Naive thymus-derived CD8-positive, alpha-beta T cell (primary cell): ENCODE data around the gene MAGEA6. TPM values are rescaled to one million over a fixed set of nuclear protein-coding genes. Genes with fewer than 3 reads are reported as not detected.
"Not testable (repeated sequence)": the region's sequence is repeated elsewhere in the genome, so short reads cannot be mapped to it uniquely, and the experiment has no call there.

Experiments
- ATAC-seq, 2 donors: fragments of 150-1000 bp; cut with Tn5 transposase in 1 of 2; sonication (Bioruptor Pico), chemical (Tn5 transposase) in 1 of 2; 1 replicate in 1 of 2; 2 replicates in 1 of 2; pipeline ENCODE4 v1.10.0; 2021; ENCODE audit warnings: mild to moderate bottlenecking in 2 of 2, moderate library complexity in 2 of 2
- POLR2A ChIA-PET: fragments of 350-600 bp; sonication (Branson Sonifier 250); formaldehyde crosslinking; loops from one replicate; lab custom pipeline; 2021; ENCODE audit warnings: antibody characterized with exemption; lab: Charles Lee
- DNase-seq, 10 donors: peaks; one replicate each; pipeline versions ENCODE4 v3.0.0 to v3.0.0-alpha.2; 2020 to 2022
- H3K27ac Mint-ChIP-seq, 10 donors: one replicate each; pipeline ENCODE4 v1.8.0; 2020 to 2022; ENCODE audit warnings: mild to moderate bottlenecking in 10 of 10, mixed read lengths in 10 of 10, moderate library complexity in 4 of 10, inconsistent platforms in 1 of 10
- H3K27me3 Mint-ChIP-seq, 5 donors: one replicate each; pipeline ENCODE4 v1.8.0; 2021 to 2022; ENCODE audit warnings: mixed read lengths in 5 of 5
- H3K36me3 Mint-ChIP-seq, 3 donors: one replicate each; pipeline ENCODE4 v1.8.0; 2020 to 2022; ENCODE audit warnings: mixed read lengths in 3 of 3, mild to moderate bottlenecking in 2 of 3, inconsistent platforms in 1 of 3
- H3K4me1 Mint-ChIP-seq, 4 donors: one replicate each; pipeline ENCODE4 v1.8.0; 2021 to 2022; ENCODE audit warnings: mixed read lengths in 4 of 4
- H3K4me3 Mint-ChIP-seq, 10 donors: one replicate each; pipeline ENCODE4 v1.8.0; 2020 to 2022; ENCODE audit warnings: mild to moderate bottlenecking in 10 of 10, mixed read lengths in 10 of 10, moderate library complexity in 6 of 10, inconsistent platforms in 1 of 10
- H3K9me3 Mint-ChIP-seq, 9 donors: one replicate each; pipeline ENCODE4 v1.8.0; 2020 to 2022; ENCODE audit warnings: mixed read lengths in 9 of 9, mild to moderate bottlenecking in 3 of 9, inconsistent platforms in 1 of 9, moderate library complexity in 1 of 9
- polyA plus RNA-seq, 3 donors: library from polyadenylated mRNA; unstranded; fragments of 300-500 nt; fragmentation: Illumina TruSeq; gene quantifications; one replicate each; pipeline ENCODE4 v1.2.3, GENCODE V29; 2021
- total RNA-seq, 8 experiments: library from RNA in 2 of 8; stranded (reverse) in 2 of 8; gene quantifications; one replicate each; pipeline ENCODE4 v1.2.3 and lab custom pipeline; 2021 to 2026

Gene MAGEA6
- total and polyA plus RNA-seq, 5 experiments from 2014 or later, result not detected

- ATAC-seq, H3K4me3 Mint-ChIP-seq, H3K36me3 Mint-ChIP-seq, POLR2A ChIA-PET, H3K9me3 Mint-ChIP-seq, DNase-seq, H3K27ac Mint-ChIP-seq, H3K4me1 Mint-ChIP-seq, H3K27me3 Mint-ChIP-seq: not testable (repeated sequence)
Observed at GRCh38 chrX:152758918-152759317, 10.6 kb downstream of the MAGEA6 start, which contains the start of gene CSAG3. Gene CSAG3 (plus strand): TSS chrX:152759218.

DNA sequence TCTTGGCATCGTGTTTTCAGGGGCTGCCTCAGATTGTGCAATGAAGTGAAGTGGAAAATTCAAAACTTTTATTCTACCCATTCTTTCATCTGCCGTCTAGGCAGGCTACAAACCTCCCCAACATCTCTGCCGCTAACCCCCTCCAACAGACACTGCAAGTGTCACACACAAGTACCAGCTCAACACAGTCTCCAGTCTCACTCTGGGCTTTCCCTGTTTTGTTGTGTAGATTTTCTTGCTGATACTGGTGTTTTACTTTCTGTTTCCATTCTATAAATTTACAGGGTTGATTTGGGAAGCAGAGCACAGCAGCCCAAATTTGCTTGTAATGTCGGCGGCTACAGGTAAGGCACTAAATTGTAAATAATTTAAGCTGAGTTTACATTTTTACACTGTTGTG, 14.6 kb downstream of the MAGEA6 start:
- H3K27me3 Mint-ChIP-seq, H3K36me3 Mint-ChIP-seq, ATAC-seq, H3K4me1 Mint-ChIP-seq, H3K9me3 Mint-ChIP-seq, POLR2A ChIA-PET, H3K4me3 Mint-ChIP-seq, H3K27ac Mint-ChIP-seq, DNase-seq: not testable (repeated sequence)

GRCh38 chrX:152753686-152754650, 15.5 kb downstream of the MAGEA6 start, which contains the start of gene MAGEA2:
Gene MAGEA2 (minus strand): TSS chrX:152753842. CDS start chrX:152751363, 2,479 bp downstream.
- H3K27me3 Mint-ChIP-seq, H3K4me3 Mint-ChIP-seq, H3K27ac Mint-ChIP-seq, ATAC-seq, H3K4me1 Mint-ChIP-seq, DNase-seq, H3K9me3 Mint-ChIP-seq, H3K36me3 Mint-ChIP-seq, POLR2A ChIA-PET: not testable (repeated sequence)

- Mint-ChIP-seq H3K9me3 (no peaks in the 10 kb centered on the region), H3K4me3 (no peak overlapping the region), H3K36me3 (no peaks in the 10 kb centered on the region), H3K4me1 (no peaks in the 10 kb centered on the region), H3K27ac (no peak overlapping the region), H3K27me3 (peaks cover 0 to 6% (median 0%) of the 10 kb centered on the region in 5 donors)
- DNase-seq (no peak), ATAC-seq (no peak)
- POLR2A ChIA-PET, result no interaction called here
Observed at GRCh38 chrX:152738560-152738959, 30.9 kb downstream of the MAGEA6 start.

GRCh38 chrX:152736528-152736927, 33.0 kb downstream of the MAGEA6 start:
- POLR2A ChIA-PET, ATAC-seq, H3K4me1 Mint-ChIP-seq, DNase-seq, H3K36me3 Mint-ChIP-seq, H3K27me3 Mint-ChIP-seq, H3K27ac Mint-ChIP-seq, H3K4me3 Mint-ChIP-seq, H3K9me3 Mint-ChIP-seq: not testable (repeated sequence)

DNA sequence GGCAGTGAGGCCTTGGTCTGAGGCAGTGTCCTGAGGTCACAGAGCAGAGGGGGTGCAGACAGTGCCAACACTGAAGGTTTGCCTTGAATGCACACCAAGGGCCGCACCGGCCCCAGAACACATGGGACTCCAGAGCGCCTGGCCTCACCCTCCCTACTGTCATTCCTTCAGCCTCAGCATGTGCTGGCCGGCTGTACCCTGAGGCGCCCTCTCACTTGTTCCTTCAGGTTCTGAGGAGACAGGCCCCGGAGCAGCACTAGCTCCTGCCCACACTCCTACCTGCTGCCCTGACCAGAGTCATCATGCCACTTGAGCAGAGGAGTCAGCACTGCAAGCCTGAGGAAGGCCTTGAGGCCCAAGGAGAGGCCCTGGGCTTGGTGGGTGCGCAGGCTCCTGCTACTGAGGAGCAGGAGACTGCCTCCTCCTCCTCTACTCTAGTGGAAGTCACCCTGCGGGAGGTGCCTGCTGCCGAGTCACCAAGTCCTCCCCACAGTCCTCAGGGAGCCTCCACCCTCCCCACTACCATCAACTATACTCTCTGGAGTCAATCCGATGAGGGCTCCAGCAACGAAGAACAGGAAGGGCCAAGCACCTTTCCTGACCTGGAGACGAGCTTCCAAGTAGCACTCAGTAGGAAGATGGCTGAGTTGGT, 33.5 kb downstream of the MAGEA6 start:
- Mint-ChIP-seq H3K4me1 (no peaks in the 10 kb centered on the region), H3K9me3 (no peaks in the 10 kb centered on the region), H3K27ac (no peak overlapping the region), H3K36me3 (no peaks in the 10 kb centered on the region), H3K4me3 (no peak overlapping the region), H3K27me3 (peaks cover 0 to 3% (median 0%) of the 10 kb centered on the region in 5 donors)
- ATAC-seq (no peak), DNase-seq (no peak)
- POLR2A ChIA-PET, result no interaction called here

DNA sequence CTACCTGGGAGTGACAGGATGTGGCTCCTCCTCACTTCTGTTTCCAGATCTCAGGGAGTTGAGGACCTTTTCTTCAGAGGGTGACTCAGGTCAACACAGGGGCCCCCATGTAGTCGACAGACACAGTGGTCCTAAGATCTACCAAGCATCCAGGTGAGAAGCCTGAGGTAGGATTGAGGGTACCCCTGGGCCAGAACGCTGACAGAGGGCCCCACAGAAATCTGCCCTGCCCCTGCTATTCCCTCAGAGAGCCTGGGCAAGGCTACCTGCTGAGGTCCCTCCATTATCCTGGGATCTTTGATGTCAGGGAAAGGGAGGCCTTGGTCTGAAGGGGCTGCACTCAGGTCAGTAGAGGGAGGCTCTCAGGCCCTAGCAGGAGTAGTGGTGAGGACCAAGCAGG, 34.4 kb downstream of the MAGEA6 start:
- no peaks in the 10 kb centered on the region for H3K9me3 Mint-ChIP-seq
- ATAC-seq (no peak), DNase-seq (no peak)
- no peaks in the 10 kb centered on the region for H3K36me3 Mint-ChIP-seq
- no peak overlapping the region for H3K4me3 Mint-ChIP-seq
- H3K27ac Mint-ChIP-seq, result no peak overlapping the region
- H3K4me1 Mint-ChIP-seq, result no peaks in the 10 kb centered on the region
- H3K27me3 Mint-ChIP-seq, result peaks cover 0 to 3% (median 0%) of the 10 kb centered on the region in 5 donors
- POLR2A ChIA-PET, result no interaction called here

DNA sequence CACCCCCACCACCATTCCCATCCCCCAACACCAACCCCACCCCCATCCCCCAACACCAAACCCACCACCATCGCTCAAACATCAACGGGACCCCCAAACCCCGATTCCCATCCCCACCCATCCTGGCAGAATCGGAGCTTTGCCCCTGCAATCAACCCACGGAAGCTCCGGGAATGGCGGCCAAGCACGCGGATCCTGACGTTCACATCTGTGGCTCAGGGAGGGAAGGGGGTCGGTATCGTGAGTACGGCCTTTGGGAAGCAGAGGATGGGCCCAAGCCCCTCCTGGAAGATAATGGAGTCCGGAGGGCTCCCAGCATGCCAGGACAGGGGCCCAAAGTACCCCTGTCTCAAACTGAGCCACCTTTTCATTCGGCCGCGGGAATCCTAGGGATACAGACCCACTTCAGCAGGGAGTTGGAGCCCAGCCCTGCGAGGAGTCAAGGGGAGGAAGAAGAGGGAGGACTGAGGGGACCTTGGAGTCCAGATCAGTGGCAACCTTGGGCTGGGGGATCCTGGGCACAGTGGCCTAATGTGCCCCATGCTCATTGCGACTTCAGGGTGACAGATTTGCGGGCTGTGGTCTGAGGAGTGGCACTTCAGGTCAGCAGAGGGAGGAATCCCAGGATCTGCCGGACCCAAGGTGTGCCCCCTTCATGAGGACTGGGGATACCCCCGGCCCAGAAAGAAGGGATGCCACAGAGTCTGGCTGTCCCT, 35.2 kb downstream of the MAGEA6 start:
- H3K4me1 Mint-ChIP-seq, POLR2A ChIA-PET, H3K27ac Mint-ChIP-seq, H3K27me3 Mint-ChIP-seq, H3K36me3 Mint-ChIP-seq, H3K4me3 Mint-ChIP-seq, DNase-seq, ATAC-seq, H3K9me3 Mint-ChIP-seq: not testable (repeated sequence)

GRCh38 chrX:152733261-152733975, 36.1 kb downstream of the MAGEA6 start, which contains the start of the genes CSAG1 and MAGEA12:
Gene CSAG1 (minus strand): TSS chrX:152733721. CDS start chrX:152732460, 1,261 bp downstream.
Gene MAGEA12 (plus strand): TSS chrX:152733757. CDS start chrX:152736162, 2,405 bp downstream.
- Mint-ChIP-seq H3K4me1 (no peaks in the 10 kb centered on the region), H3K9me3 (no peaks in the 10 kb centered on the region), H3K36me3 (no peaks in the 10 kb centered on the region), H3K4me3 (no peak within 1 kb of the TSS), H3K27me3 (peaks cover 0 to 3% (median 0%) of the 10 kb centered on the region in 5 donors), H3K27ac (no peak within 1 kb of the TSS)
- DNase-seq (no peak), ATAC-seq (no peak)
- POLR2A ChIA-PET, result no interaction called here

- no peak overlapping the region for H3K4me3 Mint-ChIP-seq
- DNase-seq (no peak), ATAC-seq (no peak)
- H3K27ac Mint-ChIP-seq, result no peak overlapping the region
- no peaks in the 10 kb centered on the region for H3K36me3 Mint-ChIP-seq
- POLR2A ChIA-PET, result no interaction called here
- H3K4me1 Mint-ChIP-seq, result no peaks in the 10 kb centered on the region
- peaks cover 0 to 9% (median 0%) of the 10 kb centered on the region in 5 donors for H3K27me3 Mint-ChIP-seq
- no peaks in the 10 kb centered on the region for H3K9me3 Mint-ChIP-seq
Observed at GRCh38 chrX:152725409-152725808, 44.1 kb downstream of the MAGEA6 start.
